Cardiac fibroblast (primary cell): ENCODE results near the gene P2RX6.

Experiments used
- DNase-seq, 2 donors: peaks; one replicate each; pipeline versions ENCODE4 v3.0.0 to v3.0.0-alpha.2; 2010; ENCODE audit warnings: low read depth in 2 of 2
- H3K4me3 ChIP-seq, 2 donors: replicated peaks in 1 of 2; 1 replicate in 1 of 2; 2 replicates in 1 of 2; pipeline ENCODE4 v1.5.1; 2011; ENCODE audit warnings: low read depth in 2 of 2, low read length in 2 of 2, mild to moderate bottlenecking in 2 of 2, moderate library complexity in 1 of 2
- TF ChIP-seq, protein P1 (sequence below): IDR thresholded peaks from one replicate; pipeline ENCODE4 v1.5.1; 2011; ENCODE audit warnings: low read depth, mild to moderate bottlenecking, low read length, inconsistent platforms

Gene P2RX6

DNA sequence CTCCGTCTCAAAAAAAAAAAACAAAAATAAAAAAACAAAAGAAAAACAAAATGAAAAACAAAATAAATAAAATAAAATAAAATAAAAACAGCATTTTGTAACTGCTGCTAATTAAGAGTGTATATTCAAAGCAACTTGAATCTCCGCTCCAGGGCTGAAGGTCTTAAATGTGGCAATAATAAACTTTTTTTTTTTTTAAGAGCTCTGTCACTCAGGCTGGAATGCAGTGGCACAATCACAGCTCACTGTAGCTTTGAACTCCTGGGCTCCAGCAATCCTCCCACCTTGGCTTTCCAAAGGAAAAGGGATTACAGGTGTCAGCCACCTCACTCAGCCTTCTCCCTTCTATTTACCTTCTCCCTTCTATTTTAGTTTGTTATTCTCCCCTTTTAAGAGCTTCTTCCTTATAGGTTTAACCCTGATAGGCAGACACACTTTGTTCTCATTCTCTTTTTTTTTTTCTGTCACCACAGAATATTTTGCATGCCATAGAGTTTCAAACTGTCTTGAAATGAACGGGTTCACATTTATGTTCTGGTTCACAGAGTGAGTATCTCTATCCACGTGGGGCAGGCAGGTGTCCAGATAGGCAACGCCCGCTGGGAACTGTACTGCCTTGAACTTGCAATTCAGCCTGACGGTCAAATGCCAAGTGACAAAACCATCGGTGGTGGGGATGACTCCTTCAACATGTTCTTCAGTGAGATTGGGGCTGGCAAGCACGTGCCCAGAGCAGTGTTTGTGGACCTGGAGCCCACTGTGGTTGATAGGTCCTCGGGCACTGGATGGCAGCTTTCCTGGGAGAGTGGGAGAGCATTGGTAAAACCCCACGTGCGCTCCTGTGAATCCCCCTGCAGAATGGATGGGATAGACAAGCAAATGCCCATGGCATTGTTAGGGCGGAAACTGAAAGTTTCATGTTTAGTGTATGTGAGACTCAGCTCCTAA is 50.2 kb downstream of the P2RX6 start:
- H3K4me3 ChIP-seq: no peak overlapping the region
- no peak for DNase-seq
- TF ChIP-seq, protein P1, sequence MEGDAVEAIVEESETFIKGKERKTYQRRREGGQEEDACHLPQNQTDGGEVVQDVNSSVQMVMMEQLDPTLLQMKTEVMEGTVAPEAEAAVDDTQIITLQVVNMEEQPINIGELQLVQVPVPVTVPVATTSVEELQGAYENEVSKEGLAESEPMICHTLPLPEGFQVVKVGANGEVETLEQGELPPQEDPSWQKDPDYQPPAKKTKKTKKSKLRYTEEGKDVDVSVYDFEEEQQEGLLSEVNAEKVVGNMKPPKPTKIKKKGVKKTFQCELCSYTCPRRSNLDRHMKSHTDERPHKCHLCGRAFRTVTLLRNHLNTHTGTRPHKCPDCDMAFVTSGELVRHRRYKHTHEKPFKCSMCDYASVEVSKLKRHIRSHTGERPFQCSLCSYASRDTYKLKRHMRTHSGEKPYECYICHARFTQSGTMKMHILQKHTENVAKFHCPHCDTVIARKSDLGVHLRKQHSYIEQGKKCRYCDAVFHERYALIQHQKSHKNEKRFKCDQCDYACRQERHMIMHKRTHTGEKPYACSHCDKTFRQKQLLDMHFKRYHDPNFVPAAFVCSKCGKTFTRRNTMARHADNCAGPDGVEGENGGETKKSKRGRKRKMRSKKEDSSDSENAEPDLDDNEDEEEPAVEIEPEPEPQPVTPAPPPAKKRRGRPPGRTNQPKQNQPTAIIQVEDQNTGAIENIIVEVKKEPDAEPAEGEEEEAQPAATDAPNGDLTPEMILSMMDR: no peak

DNA sequence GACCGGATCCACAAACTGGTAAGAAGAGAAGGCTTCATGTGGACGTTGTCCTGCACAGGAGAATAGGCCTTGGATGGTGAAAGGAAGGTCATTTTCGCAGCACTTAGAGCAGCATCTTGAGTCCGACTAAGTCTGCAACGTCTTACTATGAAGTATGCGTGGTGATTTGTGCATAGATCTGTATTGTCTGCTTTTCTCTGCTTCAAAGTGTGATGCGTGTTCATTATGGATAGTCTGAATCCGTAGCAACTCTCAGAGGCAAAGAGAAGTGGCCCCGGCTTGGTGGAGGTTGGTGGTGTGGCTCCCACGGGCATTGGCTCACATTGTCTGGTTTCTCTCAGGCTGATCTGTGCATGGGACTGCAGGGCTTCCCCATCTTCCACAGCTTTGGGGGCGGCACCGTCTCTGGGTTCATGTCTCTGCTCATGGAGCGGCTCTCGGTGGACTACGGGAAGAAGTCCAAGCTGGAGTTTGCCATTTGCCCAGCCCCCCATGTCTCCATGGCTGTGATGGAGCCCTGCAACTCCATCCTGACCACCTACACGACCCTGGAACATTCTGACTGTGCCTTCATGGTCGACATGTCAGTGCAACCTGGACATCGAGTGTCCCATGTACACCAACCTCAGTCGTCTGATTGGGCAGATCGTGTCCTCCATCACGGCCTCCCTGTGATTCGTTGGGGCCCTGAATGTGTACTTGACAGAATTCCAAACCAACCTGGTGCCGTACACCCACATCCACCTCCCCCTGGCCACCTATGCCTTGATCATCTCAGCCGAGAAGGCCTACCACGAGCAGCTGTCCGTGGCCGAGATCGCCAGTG is 52.3 kb downstream of the P2RX6 start:
- DNase-seq: no peak
- H3K4me3 ChIP-seq: no peak overlapping the region
- TF ChIP-seq, protein P1: no peak

DNA sequence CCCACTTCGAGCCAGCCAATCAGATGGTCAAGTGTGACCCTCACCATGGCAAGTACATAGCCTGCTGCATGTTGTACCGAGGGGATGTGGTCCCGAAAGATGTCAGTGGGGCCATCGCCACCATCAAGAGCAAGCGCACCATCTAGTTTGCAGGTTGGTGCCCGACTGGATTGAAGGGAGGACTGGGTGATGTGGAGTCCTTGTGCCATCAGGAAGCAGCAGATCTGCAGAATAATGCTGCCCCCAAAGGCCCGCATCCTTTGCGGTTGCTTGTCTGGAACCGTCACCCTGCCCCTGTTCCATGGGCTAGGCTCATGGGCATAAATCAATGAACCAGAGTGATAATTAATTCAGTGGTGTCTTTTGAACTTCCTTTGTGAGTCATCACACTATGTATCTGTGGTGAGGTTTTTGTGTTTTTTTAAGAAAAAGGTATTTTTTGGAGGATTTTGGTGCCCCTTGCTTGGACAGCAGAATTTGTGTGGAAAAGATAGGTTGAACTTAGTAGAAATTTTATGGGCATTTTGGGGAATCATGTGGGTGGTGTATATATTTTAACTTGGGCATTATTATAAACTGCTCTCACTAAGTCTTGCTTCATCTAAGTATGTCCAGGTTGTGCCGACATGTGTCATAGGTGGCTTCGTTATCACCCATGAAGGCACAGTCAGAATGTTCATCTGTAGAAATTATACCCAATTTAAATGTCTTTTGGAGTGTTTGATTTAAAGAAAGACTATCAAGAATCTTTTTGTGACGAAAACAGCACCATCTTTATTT is 53.1 kb downstream of the P2RX6 start:
- DNase-seq: no peak
- H3K4me3 ChIP-seq: no peak overlapping the region
- TF ChIP-seq, protein P1: no peak

DNA sequence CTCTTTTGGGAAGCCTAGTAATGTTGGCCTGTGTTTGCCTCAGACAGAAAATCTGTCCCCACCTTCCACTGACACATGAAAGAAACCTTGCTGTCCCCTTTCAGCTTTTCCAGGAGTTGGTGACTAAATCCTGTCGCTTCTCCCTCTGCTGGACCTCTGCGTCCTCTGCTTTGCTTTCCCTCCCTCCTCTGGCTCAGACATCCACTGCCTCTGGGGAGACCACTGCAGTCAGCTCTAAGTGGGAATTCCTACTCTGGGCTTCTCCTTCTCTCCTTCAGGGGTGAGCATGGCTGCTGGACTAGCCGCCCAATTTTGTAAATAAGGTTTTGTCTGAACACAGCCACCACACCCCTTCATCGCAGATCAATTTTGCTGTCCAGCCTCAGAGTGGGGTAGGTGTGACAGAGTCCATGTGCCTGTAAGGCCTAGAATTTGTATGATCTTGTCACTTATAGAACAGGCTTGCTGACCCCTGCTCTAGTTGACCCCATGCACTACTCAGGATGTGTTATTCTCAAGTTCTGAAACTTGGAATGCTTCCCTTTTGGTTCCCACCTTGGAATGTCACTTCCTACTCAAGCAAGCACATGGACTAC is 53.8 kb downstream of the P2RX6 start:
- TF ChIP-seq, protein P1: no peak

DNA sequence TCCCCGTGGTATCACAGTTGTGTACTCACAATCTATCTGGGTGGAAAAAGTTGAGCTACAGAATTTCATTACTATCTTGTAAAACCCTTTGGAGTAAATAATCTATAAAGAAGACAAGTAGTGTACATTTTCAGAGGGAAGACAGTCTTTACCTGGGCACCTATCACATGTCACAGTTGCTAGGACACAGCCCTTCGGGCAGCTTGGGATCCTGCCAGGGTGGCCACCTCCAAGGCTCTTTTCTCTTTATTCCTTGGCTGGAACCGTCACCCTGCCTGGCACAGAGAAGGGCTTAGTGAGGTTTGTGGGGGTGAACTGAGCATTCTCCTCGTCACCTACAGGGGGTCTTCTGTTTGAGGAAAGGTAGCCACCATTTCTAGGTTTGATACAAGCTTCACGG is 54.4 kb downstream of the P2RX6 start:
- no peak for DNase-seq
- TF ChIP-seq, protein P1: no peak
- H3K4me3 ChIP-seq: no peak overlapping the region

More for the DNA sequence above, 53.8 kb downstream of the P2RX6 start:
- DNase-seq: no peak
- H3K4me3 ChIP-seq: no peak overlapping the region
